HG02884 (cell line): ENCODE measurements around the gene ZFAND3.
A peak's percentile ranks its signal among the peaks of the same experiment; 100 is the strongest.

Experiments used
- ATAC-seq: cut with Tn5 transposase; IDR thresholded peaks from one replicate; pipeline ENCODE4 v1.9.1; 2021; ENCODE audit warnings: mild to moderate bottlenecking, moderate library complexity; ENCODE audit not compliant: unreplicated experiment

The ZFAND3 gene

DNA sequence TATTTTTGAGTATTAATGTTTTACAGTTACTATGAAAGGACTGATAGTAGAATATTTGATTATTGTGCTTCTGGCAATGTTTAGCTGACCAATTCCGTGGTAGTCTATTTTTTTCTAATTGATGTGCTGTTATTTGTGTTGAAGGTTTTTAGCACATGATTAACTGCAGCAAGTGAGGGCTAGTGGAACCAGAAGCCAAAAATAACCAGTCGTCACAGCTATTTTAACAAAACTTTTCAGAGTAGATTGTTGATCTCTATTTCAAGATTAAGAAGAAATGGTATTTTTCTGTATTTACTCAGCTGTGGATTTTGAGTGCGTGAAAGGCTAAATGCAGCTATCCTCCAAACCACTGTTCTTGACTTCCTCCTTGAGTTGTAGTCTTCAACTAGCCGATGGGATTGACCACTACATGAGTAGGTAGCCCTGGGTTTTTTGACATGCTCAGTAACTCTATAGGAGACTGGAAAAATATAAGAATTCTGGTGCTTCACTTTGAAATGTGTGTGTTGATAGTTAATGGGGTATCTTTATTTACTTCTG is 258.0 kb downstream of the ZFAND3 start:
- ATAC-seq, result no peak

DNA sequence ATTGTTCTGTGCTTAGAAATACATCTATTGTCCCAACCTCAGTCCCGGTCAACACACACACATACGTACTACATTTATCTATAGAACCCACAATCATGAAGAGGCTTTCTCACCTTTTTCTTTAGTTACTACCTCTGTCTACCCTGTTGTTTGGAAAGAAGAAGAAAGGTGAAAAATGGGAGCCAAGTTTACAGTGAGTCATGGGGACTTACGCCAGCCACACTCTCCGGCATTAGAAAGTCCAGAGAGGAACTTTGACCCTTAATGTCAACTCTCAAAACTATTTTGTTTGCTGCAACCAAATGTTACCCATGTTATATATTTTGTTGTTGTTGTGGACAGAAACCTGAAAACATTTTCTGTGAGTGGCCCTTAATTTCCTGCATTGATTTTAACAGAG is 259.1 kb downstream of the ZFAND3 start:
- no peak for ATAC-seq

DNA sequence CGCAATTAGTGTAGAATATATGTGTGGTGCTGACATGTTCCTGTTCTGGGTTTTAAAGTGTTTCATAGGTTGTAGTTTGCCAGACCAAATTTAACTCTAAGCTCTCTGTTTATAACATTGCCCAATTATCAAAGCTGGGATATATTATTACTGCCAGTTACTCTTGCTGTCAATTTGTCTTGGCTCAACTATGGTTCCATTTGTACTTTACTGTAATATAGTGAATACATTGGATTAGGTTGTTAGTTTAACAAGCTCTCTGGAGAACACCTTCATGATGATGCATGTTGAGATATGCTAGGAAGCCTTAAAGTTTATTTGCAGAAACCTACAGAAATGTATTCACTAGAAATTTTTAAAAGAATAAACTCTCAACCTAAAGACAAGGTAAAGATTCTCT is 259.6 kb downstream of the ZFAND3 start:
- no peak for ATAC-seq

DNA sequence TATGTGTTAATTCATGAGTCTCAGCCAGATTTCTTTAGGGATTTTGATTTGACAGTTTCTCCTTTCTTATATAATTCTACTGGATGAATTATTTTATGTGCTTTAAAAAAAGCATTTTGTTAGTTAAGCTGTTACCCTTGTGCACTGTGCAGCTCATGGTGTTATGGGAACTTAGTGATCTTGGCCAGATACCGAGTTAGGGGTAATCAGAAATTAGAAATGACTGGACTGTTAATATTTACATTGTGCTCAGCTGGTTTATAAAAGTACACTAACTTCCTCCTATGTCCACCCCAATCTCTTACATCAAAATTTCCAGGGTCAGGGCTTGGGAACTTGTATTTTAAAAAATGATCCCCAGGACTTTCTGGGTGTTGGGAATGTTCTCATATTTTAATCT is 260.0 kb downstream of the ZFAND3 start:
- ATAC-seq, result no peak

DNA sequence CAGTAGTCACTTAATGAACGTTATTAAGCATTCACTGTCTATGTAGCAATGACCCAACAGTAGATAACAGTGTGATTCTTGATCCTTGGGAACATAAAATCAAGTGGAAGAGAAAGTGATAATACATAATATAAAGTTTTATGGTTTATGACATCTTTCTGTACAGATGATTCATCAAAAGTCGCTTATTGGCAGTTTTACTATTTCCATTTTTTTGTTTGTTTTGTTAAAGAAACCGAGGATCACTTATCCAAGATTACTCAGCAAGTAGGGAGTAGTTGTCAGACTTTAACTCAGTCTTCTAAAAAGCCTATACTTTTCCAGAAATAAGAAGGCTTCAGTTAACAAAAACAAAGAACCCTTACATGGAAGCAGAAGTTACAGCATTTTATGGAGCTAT is 260.8 kb downstream of the ZFAND3 start:
- ATAC-seq, result no peak

DNA sequence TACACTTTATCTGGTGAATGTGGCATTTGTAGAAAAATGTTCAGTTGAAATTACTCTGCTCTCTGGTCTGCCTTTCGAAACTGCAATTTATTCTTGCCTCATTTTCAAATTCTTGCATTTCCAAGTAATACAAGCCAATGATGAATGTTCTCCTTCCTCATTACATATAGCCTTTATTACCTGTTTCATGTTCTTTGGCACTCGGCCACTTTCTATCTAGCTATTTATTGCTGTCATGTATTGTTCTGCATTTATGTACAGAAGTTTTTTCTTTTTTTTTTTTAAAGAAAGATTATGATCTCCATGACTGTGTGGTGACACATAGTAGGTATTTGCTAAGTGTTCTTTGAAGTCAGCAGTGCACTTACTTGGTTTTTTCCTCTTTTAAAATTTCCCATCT is 261.4 kb downstream of the ZFAND3 start:
- no peak for ATAC-seq

DNA sequence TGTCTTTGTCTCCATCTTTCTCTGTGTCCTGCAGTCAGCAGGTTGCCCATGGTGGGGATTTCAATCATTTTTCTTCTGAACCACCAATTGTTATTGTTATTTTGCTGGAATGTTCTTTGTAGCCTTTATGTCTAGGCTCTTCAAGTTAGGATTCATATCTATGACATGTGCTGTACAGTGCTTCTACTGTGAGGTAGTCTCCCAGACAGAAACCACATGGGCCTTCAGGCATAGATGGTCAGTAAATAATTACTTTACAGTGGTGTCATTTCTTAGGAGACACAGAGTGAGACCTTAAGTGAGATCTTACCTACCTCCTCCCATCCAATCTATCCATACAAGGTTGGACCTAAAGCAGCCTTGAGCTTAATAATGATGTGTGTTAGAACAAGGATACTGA is 265.5 kb downstream of the ZFAND3 start:
- ATAC-seq, result no peak

DNA sequence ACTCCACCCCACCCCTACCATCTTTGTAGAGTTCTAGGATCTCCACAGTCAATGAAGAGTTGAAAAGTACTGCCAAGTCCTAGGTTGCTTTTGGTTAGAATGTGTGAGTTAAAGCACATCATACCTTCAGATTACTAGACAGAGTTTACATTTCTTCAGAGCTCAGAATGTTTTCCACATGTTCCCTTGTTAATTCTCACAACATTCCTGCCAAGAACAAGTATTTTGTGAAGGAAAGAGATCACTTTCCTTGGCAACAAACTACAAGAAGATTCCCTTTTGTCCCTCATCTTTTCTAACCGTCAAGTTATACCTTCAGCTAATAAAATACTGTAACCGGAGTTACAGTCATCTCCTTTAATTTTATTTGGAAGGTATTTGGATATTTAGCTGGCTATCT is 266.8 kb downstream of the ZFAND3 start:
- no peak for ATAC-seq

GRCh38 chr6:38088010-38088409 is 268.5 kb downstream of the ZFAND3 start:
- ATAC-seq, result no peak

GRCh38 chr6:38088829-38089228 is 269.3 kb downstream of the ZFAND3 start:
- ATAC-seq, result no peak

DNA sequence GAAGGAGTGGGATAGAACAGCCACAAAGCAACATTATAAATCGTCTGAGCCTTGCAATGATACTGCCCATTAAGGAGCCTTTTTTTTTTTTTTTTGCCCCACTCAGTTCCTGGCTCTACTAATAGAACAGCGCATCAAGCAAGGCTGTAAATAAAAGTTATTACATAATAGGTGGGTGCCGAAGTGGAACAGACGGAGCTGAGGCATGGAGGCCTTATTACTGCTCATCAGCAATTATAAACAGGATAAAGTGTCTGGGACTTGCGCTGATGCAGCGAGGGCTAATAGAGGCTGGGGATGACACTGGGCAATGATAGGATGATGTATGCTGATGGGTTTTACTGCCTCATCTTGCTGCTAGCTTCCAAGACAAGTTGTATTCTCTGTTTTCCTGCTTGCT is 272.1 kb downstream of the ZFAND3 start:
- no peak for ATAC-seq

GRCh38 chr6:38092465-38092864 is 272.9 kb downstream of the ZFAND3 start:
- ATAC-seq, result no peak

DNA sequence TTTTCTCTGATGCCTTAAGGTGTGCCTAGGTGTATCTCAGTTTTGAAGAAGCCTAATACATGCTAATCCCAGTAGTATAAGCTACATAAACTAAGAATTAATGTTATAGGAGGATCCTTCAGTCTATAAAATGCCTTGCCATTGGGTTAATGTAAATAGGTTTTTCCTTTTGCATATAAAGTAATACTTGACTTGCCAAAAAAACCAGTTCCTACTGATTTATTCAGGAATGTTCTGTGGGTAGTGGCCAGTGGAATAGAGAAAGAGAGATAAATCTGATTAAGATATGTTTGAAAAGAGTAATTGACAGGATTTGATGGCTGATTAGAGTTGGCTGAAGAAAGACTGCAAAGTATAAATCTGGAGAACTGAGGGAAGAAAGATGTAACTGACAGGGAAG is 273.4 kb downstream of the ZFAND3 start:
- no peak for ATAC-seq

- ATAC-seq, result no peak
Observed at GRCh38 chr6:38095054-38095453, 275.5 kb downstream of the ZFAND3 start.

GRCh38 chr6:38099221-38099620 is 279.7 kb downstream of the ZFAND3 start:
- no peak for ATAC-seq

DNA sequence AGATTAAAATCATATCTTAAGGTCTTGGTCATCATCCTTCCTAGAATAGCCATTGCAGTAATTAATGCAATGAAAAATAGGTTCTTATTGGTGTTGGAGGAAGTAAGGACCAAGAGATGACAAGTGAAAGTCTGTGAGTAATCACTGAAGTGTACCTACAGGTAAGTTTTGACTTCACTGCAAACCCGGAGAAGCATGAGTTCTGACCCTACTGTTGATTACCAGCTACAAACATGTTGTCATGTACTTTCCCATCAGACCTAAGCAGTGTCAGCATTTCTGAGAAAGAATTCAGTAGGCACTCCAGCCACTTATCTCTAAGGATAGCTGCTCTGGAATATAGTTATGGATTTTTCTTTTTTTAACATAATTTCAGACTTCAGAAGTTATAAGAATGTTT is 280.9 kb downstream of the ZFAND3 start:
- peak; percentile 63 for ATAC-seq

GRCh38 chr6:38103921-38104320 is 284.4 kb downstream of the ZFAND3 start:
- no peak for ATAC-seq

DNA sequence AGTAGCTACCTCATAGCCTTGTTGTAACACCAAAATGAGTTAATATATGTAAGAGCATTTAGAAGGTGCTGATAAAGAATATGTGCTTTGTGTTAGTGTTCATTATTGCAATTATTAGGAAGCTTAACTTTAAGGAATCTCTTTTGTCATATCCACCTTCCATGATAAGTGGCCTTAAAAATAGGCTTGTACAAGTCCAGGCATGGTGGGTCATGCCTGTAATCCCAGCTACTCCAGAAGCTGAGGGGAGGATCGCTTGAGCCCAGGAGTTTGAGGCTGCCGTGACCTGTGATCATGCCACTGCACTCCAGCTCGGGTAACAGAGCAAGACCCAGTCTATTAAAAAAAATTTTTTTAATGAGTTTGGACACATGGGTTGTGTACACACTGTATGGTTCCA is 285.5 kb downstream of the ZFAND3 start:
- no peak for ATAC-seq

DNA sequence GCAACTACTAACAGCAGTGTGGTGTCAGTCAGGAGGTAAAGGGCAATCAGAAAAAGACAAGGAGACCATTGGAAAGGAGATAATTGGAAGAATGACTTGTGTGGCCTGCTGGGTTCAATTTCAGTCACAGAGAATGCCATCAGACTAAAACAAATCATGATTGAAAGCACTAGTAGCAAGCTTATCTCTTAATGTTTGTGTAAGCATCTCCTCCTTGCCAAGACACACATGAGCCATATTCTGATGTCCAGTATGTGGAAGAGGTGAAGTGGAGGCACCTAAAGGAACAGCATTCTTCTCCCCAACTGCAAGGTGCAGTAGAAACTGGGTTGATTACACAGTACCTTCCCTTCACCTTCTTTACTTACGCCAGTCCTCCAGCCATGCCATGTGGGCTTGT is 287.5 kb downstream of the ZFAND3 start:
- ATAC-seq, result no peak

DNA sequence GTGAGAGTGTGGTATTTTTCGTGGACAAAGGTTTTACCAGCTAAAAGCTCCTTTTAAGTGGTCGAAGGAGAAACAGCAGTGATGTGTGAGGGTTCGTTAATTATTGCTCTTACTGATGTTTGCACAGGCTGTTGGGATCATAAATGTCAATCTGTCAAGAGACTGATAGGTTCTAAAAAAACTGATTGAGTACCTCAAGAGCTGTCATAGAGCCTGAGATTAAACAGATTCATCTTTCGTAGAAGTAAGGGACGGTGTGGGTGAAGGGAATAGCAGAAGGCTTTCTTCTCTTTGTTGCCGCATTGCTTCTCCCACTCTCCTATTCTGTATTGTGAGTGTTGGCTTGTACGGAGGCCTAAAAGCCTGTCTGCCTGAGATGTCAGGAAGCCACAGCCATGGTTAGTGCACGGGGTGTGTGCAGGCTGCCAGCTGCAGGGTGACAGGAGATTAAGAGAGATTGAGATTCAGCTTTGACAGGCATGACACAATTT is 291.0 kb downstream of the ZFAND3 start:
- no peak for ATAC-seq

DNA sequence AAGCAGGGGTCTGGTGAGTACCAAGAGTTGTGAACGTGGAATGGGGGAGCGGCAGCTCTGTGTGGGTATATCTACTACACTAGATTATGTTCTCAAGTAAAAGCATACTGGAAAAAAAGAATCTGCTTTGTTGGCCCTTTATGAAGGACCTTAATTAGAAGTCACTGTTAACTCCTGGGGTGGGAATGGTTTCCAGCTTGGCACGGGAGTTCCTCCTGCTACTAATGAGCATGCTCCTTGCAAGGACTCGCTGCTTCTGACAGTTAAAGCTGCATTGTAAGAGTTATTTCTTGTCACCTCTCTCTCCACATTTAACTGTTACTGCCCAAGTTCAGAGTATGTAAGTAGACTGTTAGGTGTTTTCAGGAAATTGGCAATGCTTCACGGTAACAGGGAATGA is 292.7 kb downstream of the ZFAND3 start:
- ATAC-seq, result no peak

DNA sequence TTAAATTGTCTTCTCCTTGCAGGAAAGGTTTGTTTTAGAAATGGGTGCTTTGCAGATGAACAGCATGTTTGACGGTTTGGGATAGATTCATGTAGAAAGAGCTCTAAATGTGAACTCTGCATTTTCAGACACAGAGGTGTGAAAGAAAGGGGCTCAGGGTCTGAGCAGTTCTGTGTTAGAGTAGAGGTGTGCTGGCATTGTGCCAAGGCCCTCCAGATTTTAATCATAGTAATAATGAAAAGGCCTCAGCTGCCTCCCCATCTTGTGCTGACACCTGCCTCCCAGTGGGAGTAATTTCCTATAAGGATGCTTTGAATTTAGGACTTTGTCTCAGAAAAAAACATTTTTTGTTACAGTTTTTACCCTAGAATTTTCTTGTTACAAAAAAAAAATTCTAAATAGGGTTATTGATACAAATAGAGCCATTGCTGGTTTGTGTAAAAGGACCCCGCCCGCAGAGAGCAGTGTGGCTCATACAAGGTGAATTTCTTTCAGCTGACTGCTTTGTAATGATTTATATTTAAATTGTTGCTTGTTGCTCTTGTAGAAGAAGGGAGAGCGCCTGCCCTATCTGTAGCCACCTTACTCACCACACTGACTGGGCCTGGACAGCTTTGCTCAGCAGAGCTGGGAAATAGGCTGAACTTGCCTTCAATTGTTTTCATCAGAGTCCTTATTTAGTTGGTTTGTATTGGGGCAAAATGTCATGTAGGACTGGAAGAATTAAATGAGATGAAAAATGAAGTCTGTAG is 294.5 kb downstream of the ZFAND3 start:
- no peak for ATAC-seq
